GM12801 (cell line): ENCODE data around the gene NHEJ1.

ENCODE experiments used
- TF ChIP-seq, protein P1 (sequence below): IDR thresholded peaks from one replicate; pipeline ENCODE4 v1.5.1; 2011; ENCODE audit warnings: control low read depth; ENCODE audit not compliant: insufficient read length; ENCODE audit errors: extremely low read depth

NHEJ1 gene

DNA sequence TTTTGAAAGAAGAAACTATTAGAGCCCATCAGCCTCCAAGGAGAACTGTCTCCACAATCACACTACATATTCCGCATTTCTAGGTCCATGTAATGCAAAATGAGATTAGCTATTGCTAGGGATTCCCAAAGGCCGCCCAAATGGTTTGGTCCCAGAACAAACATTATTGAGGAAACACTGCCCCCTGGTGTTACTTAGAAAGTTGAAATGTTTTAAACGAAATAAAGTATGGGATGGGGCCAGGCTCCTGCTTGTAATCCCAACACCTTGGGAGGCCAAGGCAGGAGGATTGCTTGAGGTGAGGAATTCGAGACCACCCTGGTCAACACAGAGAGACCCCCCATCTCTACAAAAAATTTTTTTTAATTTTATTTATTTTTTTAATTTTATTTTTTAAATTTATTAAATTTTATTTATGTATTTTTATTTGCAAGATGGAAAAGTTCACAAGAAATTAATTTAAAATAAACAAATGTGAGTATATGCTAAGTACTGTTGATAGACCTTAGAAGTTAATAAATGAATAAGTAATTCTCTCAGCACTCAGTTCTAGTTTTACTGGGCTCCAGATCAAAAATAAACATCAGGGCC, 5.5 kb downstream of the NHEJ1 start:
- TF ChIP-seq, protein P1, sequence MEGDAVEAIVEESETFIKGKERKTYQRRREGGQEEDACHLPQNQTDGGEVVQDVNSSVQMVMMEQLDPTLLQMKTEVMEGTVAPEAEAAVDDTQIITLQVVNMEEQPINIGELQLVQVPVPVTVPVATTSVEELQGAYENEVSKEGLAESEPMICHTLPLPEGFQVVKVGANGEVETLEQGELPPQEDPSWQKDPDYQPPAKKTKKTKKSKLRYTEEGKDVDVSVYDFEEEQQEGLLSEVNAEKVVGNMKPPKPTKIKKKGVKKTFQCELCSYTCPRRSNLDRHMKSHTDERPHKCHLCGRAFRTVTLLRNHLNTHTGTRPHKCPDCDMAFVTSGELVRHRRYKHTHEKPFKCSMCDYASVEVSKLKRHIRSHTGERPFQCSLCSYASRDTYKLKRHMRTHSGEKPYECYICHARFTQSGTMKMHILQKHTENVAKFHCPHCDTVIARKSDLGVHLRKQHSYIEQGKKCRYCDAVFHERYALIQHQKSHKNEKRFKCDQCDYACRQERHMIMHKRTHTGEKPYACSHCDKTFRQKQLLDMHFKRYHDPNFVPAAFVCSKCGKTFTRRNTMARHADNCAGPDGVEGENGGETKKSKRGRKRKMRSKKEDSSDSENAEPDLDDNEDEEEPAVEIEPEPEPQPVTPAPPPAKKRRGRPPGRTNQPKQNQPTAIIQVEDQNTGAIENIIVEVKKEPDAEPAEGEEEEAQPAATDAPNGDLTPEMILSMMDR = no peak

DNA sequence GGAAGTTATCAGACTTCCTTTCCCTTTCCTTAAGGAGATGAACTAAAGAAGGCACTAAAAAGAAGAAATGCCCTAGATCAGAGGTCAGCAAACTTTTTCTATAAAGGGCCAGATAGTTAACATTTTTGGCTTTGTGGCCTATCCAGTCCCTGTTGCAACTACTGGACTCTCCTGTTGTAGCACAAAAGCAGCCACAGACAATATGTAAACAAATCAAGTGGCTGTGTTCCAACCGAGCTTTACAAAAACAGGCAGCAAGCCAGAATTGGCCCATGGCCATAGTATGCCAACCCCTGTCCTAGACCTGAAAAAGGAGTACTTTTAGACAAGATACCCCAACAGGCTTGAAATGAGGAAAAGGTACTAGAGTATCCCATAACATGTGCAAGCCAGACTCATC, 10.9 kb downstream of the NHEJ1 start:
- TF ChIP-seq, protein P1 = no peak

DNA sequence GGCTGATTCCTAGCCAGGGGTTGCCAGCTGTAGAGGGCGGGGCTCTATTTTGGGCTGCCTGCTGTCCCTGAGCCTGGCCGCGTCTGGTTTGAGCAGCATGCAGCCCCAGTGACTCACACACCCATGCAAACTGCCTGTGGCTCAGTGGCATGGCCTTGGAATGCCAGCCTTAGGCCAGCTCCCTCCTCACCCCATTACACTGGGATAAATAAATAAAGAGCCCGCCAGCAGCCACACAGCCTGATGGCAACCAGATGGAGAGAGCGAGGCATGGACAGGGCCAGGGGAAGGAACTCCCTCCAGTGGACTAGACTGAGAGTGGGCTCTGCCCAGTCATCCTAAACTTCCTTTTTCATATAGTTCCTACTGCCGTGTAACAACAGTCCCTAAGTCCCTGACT, 18.3 kb downstream of the NHEJ1 start:
- TF ChIP-seq, protein P1 = no peak

DNA sequence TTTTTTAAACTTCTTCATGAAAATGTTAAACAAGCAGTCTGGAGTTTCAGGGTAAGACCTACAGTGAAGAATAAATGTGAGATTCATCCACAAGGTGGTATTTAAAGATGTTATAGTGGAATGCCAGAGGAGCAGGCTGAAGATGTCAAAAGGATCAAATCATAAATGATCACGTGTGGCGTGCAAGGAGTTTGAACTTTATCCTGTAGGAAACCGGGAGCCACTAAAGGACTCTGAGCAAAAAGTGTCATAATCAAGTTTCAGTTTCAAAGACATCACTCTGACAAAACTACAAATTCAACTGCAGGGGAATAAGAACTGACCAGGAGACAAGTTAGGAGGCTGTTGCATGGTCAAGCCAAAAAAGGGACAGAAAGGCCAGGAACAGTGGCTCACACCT, 19.9 kb downstream of the NHEJ1 start:
- TF ChIP-seq, protein P1 = no peak

DNA sequence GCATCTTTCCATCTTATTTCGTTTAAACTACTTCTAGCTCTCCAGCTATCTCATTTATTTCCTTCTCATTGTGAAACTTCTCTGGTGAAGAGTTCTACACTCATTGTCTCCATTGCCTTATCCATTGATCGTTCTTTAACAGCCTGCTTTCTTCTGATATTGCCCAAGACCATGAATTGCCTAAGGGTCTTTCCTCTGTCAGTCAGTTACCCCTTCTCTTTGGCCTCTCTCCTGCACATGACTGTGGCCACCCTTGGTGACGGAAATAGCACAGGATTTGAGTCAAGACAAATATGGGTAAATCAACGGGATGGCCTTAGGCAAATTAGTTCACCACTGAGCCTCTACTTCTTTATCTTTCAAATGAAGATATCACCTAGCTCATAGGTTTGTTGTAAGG, 26.6 kb downstream of the NHEJ1 start:
- TF ChIP-seq, protein P1 = no peak

DNA sequence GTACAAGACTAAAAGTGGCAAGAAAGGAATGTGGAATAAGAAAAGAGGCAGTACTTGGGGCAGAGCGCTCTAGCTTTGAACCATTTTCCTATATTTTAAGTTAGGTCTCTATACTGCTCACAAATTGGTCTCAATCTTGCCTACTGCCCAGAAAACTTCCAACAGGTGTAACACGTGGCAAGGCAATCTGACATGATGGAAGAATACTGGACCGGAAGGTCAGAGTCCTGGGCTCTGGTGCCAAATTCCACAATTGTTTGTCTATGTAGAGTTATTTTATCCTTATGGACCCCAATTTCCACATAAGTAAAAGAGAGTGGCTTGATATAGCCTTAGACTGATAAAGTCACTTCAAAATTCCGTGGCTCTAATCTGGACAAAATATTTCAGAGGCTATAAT, 28.9 kb downstream of the NHEJ1 start:
- TF ChIP-seq, protein P1 = no peak

DNA sequence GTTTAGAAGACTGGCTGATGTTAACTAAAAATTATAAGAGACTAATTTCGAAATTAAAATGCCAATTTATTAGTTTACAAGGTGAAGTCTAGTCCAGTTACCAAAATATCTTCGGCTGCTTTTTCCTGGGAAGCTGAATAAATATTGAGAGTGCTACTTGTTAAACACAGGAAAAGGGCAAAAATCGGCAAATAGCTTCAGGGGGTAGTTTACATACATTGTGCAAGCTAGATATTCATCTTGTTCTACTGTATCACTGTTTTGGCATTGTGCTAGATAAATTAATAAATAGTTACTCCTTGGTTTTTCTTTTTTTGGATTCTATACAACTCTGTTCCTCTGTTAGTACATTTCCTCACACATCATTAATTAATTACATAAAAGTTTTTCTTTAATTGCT, 29.3 kb downstream of the NHEJ1 start:
- TF ChIP-seq, protein P1 = no peak
